ENCODE measurements around the gene MRAS.

MRAS gene

DNA sequence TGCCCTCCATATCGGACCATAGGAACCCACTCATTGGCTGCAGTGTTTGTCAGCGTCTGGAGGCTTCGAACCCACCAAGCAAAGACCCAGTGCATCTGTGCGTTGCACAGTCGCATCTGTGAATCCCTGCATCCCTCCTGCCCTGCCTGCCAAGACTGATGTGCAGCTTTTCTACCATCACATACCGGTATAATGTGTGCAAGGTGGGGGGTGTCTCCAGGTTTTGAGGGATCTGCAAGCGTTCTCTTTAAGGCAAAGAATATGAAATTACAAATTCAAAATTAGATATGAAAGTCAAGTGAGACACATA is 18.4 kb upstream of the MRAS start:
- ATAC-seq (ENCODE audit: low read depth) (no peak), DNase-seq (ENCODE audit: low spot score) (no peak)
- H3K27ac ChIP-seq (ENCODE audit: poor library complexity, severe bottlenecking), result no peak overlapping the region
- no peaks in the 10 kb centered on the region for H3K27me3 ChIP-seq (ENCODE audit: insufficient read depth, poor library complexity, severe bottlenecking)
- H3K36me3 ChIP-seq (ENCODE audit: low read depth), result no peaks in the 10 kb centered on the region
- peak overlapping the region; percentile 40 for H3K4me3 ChIP-seq (ENCODE audit: severe bottlenecking)
- H3K9me3 ChIP-seq (ENCODE audit: severe bottlenecking), result no peaks in the 10 kb centered on the region
- TF ChIP-seq, protein P1, sequence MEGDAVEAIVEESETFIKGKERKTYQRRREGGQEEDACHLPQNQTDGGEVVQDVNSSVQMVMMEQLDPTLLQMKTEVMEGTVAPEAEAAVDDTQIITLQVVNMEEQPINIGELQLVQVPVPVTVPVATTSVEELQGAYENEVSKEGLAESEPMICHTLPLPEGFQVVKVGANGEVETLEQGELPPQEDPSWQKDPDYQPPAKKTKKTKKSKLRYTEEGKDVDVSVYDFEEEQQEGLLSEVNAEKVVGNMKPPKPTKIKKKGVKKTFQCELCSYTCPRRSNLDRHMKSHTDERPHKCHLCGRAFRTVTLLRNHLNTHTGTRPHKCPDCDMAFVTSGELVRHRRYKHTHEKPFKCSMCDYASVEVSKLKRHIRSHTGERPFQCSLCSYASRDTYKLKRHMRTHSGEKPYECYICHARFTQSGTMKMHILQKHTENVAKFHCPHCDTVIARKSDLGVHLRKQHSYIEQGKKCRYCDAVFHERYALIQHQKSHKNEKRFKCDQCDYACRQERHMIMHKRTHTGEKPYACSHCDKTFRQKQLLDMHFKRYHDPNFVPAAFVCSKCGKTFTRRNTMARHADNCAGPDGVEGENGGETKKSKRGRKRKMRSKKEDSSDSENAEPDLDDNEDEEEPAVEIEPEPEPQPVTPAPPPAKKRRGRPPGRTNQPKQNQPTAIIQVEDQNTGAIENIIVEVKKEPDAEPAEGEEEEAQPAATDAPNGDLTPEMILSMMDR (IDR thresholded peaks at IDR 0.05; ENCODE audit: poor library complexity, severe bottlenecking), result no peak
- H3K4me1 ChIP-seq (ENCODE audit: insufficient read depth, poor library complexity, severe bottlenecking), result peaks cover 22% of the 10 kb centered on the region

- TF ChIP-seq, protein P1 (IDR thresholded peaks at IDR 0.05; ENCODE audit: poor library complexity, severe bottlenecking), result peak; percentile 17
- DNase-seq (ENCODE audit: low spot score), result no peak
- Histone ChIP-seq H3K27me3 (ENCODE audit: insufficient read depth, poor library complexity, severe bottlenecking) (no peaks in the 10 kb centered on the region), H3K36me3 (ENCODE audit: low read depth) (no peaks in the 10 kb centered on the region), H3K4me1 (ENCODE audit: insufficient read depth, poor library complexity, severe bottlenecking) (peaks cover 16% of the 10 kb centered on the region), H3K27ac (ENCODE audit: poor library complexity, severe bottlenecking) (no peak overlapping the region), H3K4me3 (ENCODE audit: severe bottlenecking) (no peak overlapping the region), H3K9me3 (ENCODE audit: severe bottlenecking) (no peaks in the 10 kb centered on the region)
- no peak for ATAC-seq (ENCODE audit: low read depth)
These were observed 17.1 kb upstream of the MRAS start for GRCh38 chr3:138331143-138331894.

- H3K27me3 ChIP-seq (ENCODE audit: insufficient read depth, poor library complexity, severe bottlenecking), result no peaks in the 10 kb centered on the region
- DNase-seq (ENCODE audit: low spot score), result no peak
- ATAC-seq (ENCODE audit: low read depth), result no peak
These were observed 15.8 kb upstream of the MRAS start for GRCh38 chr3:138332472-138333073.

GRCh38 chr3:138334608-138335007 is 13.8 kb upstream of the MRAS start:
- H3K4me1 ChIP-seq (ENCODE audit: insufficient read depth, poor library complexity, severe bottlenecking), result no peaks in the 10 kb centered on the region
- TF ChIP-seq, protein P1 (IDR thresholded peaks at IDR 0.05; ENCODE audit: poor library complexity, severe bottlenecking), result no peak
- no peaks in the 10 kb centered on the region for H3K27me3 ChIP-seq (ENCODE audit: insufficient read depth, poor library complexity, severe bottlenecking)
- no peak for DNase-seq (ENCODE audit: low spot score)
- H3K27ac ChIP-seq (ENCODE audit: poor library complexity, severe bottlenecking), result no peak overlapping the region
- no peaks in the 10 kb centered on the region for H3K9me3 ChIP-seq (ENCODE audit: severe bottlenecking)
- H3K4me3 ChIP-seq (ENCODE audit: severe bottlenecking), result no peak overlapping the region
- H3K36me3 ChIP-seq (ENCODE audit: low read depth), result no peaks in the 10 kb centered on the region
- no peak for ATAC-seq (ENCODE audit: low read depth)

More at GRCh38 chr3:138332472-138333073, 15.8 kb upstream of the MRAS start:
- no peak overlapping the region for H3K27ac ChIP-seq (ENCODE audit: poor library complexity, severe bottlenecking)
- TF ChIP-seq, protein P1 (IDR thresholded peaks at IDR 0.05; ENCODE audit: poor library complexity, severe bottlenecking), result peak; percentile 73
- H3K9me3 ChIP-seq (ENCODE audit: severe bottlenecking), result no peaks in the 10 kb centered on the region
- H3K36me3 ChIP-seq (ENCODE audit: low read depth), result no peaks in the 10 kb centered on the region
- peaks cover 11% of the 10 kb centered on the region for H3K4me1 ChIP-seq (ENCODE audit: insufficient read depth, poor library complexity, severe bottlenecking)
- no peak overlapping the region for H3K4me3 ChIP-seq (ENCODE audit: severe bottlenecking)

DNA sequence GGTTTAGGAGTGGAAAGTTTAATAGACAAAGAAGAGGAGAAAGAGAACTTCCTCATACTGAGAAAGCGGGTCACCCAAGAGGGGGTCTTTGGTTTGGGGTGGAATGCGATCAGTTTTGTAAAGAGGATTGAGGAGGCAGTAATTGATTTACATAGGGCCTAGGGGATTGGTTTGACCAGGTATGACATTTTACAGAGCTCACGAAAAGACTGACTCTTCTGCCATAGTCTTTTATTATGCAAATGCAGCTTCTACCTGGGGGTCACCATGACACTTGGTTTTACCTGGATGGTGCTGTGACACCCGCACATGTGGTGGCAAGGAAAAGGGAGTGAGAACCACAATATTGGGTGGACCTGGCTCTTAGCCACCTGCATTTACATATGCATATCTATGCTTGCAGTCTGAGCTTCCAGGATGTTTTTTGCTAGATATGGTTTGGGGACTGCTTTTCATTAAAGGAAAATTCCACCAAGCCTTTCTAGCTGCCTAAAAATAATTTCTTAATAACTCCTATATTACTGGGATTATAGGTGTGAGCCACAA is 11.9 kb upstream of the MRAS start:
- Histone ChIP-seq H3K27me3 (ENCODE audit: insufficient read depth, poor library complexity, severe bottlenecking) (no peaks in the 10 kb centered on the region), H3K36me3 (ENCODE audit: low read depth) (no peaks in the 10 kb centered on the region), H3K4me1 (ENCODE audit: insufficient read depth, poor library complexity, severe bottlenecking) (no peaks in the 10 kb centered on the region), H3K9me3 (ENCODE audit: severe bottlenecking) (no peaks in the 10 kb centered on the region), H3K27ac (ENCODE audit: poor library complexity, severe bottlenecking) (no peak overlapping the region), H3K4me3 (ENCODE audit: severe bottlenecking) (no peak overlapping the region)
- TF ChIP-seq, protein P1 (IDR thresholded peaks at IDR 0.05; ENCODE audit: poor library complexity, severe bottlenecking), result no peak
- no peak for DNase-seq (ENCODE audit: low spot score)
- ATAC-seq (ENCODE audit: low read depth), result no peak
